ENCODE results near the gene ADAM12.
"Not testable (repeated sequence)": the region's sequence is repeated elsewhere in the genome, so short reads cannot be mapped to it uniquely, and the experiment has no call there.

Gene ADAM12

DNA sequence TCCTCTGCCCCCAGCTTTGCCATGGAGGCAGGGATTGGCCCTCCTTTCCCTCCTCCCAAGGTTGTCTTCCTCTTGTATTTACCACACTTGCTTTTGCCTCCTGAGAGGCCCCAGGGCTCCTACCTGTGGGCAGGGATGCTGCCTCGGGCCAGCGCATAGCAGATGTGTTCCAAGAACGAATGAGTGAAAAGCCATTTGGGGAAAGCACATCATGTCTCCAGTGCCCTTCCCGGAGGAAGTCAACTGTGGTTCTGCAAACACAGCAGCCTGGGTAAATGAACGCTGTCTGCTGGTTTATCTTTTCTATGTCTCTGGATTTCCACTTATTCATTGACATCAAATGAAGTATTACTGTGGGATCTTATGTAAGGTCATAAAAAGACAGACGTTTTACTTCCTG, 330.2 kb downstream of the ADAM12 start:
- DNase-seq (ENCODE audit: low read depth in 2 of 2): no peak

DNA sequence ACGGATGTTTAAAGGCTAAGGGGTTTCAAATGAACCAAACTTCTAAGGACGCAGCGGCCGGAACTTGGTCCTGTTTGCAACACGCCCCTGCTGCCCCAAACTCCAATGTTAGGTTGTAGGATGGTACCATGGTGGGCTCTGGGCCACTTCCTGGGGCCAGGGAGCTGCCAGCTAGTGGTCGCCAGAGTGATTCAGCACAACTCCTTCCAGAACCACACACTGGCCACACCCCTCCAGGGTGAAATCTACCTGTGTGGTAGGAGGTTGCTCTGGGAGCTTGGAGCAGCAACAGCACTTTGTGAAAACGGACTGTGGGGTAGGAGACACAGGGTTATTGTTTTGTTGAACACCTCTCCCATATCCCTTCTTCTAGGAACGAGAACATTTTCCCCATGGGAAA, 330.8 kb downstream of the ADAM12 start:
- no peak for DNase-seq (ENCODE audit: low read depth in 2 of 2)

DNA sequence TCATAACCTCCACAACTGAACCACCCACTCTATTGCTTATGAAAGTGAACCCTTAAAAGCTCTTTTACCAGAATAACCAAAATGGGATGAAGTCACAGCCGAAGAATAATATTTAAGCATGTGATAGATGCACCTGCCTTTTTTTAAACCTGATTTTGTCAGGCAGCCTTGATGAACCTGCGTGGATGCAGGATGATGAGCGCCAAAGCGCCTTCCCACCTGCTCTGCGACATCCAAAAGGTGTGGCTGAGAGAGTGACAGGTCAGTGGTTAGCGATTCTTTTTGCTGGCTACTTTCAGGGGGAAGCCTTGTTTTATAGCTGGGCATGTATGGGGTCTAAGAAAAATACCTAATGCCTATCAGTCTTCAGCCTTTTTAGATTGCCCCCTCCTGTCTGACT, 334.1 kb downstream of the ADAM12 start:
- no peak for DNase-seq (ENCODE audit: low read depth in 2 of 2)

DNA sequence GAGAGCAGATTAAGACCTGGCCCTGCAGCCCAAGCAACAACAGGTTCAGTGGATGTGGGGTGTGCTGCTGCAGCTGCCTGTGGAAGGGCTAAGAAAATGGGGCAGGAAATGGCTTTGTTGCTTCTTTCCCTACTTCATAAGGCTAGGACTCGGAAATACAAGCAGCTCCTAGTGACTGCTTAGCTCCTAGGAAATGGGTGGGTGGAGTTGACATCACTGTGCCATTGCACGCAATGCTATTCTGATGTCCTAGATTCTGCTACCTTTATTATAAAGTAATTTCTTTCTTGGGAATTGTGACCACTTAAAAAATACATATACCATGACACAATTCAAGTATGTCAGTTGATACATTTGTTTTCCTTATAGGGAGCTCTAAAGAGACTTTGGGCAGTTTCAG, 336.1 kb downstream of the ADAM12 start:
- DNase-seq (ENCODE audit: low read depth in 2 of 2): no peak

DNA sequence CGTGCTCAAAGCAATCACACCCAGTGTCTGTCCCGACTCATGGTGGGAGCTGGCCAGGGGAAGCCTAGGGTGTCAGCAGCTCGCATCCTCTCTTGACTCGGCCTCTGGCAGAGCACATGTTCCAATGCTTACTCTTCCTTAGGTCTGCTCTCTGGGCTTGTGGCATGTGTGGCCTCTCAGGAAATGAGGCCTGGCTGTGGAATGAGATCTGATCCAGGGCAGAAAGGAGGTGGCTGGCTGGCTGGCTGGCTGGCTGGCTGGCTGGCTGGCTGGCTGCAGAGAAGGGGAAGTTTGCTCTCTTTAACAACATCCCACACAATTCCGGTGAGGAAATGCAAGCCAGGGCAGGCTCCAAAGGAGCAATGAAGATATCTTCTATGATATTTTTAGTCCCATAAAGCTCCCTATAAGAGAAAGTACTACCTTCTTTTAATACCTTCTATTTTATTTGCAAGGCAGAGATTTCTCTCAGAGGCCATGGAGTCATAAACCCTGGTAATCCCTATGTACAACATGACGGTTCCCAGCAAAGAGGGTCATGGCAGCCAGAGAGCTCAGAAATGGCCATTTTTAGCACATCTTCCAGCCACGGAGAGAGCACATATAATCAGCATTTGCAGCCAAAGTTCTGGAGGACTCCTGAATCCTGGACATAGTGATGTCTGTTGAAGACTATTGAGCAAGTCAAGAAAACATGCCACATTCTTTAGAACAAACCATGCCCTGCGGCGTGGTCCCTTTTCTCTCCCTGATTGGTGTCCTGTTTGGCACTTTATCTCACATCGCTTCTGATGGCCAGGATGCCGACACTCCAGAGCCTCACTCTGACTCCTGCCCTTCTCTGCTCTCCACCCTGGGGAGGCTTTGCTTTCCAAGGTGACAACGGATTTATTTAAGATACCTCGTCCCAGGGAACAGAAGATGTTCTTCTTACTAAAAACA, 338.2 kb downstream of the ADAM12 start:
- no peak for DNase-seq (ENCODE audit: low read depth in 2 of 2)

DNA sequence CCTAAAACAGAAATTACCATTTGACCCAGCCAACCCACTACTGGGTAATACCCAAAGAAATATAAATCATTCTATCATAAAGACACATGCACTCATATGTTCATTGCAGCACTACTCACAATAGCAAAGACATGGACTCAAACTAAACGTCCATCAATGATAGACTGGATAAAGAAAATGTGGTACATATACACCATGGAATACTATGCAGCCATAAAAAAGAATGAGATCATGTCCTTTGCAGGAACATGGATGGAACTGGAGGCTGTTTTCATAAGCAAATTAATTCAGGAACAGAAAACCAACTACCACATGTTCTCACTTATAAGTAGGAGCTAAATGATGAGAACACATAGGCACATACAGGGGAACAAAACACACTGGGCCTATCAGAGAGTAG, 340.5 kb downstream of the ADAM12 start:
- DNase-seq (ENCODE audit: low read depth in 2 of 2): not testable (repeated sequence)

DNA sequence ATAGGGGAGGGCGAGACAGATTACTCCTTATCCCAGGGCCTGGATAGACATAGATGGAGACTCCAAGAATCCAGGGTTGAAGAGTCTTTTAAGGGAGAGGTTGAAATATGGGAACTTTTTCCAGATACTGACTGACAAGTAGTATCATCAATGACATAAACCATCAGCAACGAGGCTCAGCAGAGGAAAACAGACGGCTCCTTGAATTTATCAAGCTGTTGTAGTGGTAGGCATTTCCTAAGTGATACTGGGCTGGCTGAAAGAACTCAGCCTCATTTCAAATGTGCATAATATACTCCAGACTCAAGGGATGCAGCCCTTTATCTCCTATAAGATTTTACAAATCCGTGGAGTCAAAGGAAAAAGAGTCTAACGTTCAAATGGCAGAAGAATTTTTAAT, 341.4 kb downstream of the ADAM12 start:
- no peak for DNase-seq (ENCODE audit: low read depth in 2 of 2)

DNA sequence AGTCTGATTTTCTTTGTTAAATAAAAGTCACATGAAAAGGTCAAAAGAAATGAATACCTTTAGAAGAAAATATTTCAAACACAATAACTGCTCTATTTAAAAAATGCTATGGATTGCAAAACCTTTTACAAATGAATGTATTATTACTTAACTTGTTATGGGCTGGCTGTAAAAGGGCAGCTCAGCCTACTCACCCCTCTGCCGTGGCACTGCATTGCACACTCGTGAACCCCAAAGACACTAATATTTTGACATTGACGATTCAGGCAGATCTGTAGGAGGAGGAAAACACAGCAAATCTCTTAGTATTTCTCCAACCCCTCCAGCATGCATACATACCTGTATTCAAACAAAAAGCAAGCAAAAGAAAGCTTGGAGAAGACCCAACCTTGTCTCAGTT, 342.4 kb downstream of the ADAM12 start:
- no peak for DNase-seq (ENCODE audit: low read depth in 2 of 2)

DNA sequence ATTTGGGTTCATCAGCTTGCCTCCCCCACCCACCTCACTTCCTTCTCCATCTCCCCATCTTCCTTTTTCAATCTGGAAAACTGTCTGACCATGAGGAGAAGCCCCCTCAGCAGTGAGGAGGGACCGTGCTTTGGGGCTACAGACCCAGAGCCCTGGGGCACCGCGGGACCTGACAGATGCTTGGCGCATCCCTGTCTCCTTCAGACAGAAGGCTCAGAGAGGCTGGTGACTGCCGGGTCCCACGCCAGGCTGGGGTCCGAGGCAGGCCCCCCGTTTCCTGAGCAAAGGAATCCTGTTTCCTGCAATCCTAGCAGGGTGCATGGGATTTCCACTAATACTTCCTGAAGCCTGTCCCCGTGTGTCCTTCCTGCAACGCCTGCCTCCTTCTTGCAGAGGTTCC, 344.9 kb downstream of the ADAM12 start:
- DNase-seq (ENCODE audit: low read depth in 2 of 2): no peak

DNA sequence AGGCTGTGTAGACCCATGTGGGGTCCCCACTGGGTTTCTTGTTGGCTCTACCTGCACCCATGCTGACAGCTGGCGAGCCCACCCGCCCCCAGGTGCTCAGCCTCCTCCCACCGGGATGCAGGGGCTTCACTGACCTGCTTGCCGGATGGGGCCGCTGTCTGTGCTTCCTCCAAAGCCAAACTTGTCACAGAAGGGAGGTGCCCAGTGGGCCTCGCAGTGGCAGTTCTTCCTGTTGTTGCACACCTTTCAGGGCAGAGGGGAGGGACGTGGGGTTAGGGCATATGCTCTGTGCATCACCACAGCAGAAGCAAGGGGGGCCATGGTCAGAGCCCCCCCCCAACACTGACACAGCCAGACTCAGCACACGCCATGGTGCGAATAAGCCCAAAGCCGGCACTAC, 345.4 kb downstream of the ADAM12 start:
- no peak for DNase-seq (ENCODE audit: low read depth in 2 of 2)

DNA sequence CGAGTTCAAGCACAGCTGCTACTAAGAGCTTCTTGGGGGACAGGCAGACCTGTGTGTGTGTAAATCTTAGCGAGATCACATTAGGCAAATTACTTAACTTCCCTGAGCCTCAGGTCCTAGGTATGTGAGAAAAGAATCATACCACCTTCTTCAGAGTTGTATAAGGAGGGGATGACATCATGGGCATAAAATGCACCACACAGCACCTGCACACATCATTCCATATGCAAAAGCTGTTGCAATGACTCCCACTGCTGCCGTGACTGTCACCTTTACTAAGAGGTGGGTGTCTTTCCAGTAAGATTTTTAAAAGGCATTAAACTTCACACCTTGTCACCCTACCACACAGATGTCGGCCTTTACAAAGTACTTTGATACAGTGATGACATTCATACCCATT, 345.9 kb downstream of the ADAM12 start:
- DNase-seq (ENCODE audit: low read depth in 2 of 2): no peak

DNA sequence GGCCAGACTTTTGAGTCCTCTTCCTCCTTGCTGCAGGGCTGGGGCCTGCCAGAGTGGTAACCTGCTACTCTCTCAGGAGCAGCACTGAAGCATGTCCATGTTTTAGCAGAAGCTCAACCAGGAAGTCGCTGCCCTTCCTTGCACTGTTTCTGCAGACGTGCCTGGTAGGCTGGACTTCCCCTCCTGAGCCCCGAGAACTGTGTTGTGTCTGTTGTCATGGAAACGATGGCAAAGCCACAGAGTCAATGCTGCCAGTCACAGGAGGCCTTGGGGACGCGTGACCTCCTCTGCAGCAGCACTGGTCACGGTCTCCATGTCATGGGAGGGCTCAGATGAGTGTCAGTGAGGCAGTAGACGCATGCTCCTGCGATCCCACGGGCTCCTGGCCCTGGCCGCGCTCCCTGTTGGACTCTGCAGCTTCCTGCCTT, 346.5 kb downstream of the ADAM12 start:
- DNase-seq (ENCODE audit: low read depth in 2 of 2): peak; percentile 41 to 53

DNA sequence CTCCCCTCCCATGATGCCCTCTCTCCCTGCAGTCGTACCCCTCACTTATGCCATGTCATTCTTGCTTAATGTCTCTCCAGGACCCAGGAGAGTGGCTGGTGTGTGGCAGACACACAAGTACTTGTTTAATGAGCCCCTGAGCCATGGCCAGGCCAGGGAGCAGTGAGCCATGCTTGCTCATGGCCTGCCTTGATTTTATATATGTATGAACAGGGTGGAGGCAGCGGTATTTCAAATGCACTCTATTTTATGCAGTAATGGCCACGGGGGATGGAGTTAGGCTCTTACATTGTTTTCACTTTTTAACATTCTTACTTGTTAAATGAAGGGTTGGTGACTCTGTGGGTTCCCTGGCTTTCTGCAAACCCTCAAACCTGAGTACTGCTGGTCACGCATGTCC, 347.2 kb downstream of the ADAM12 start:
- no peak for DNase-seq (ENCODE audit: low read depth in 2 of 2)

DNA sequence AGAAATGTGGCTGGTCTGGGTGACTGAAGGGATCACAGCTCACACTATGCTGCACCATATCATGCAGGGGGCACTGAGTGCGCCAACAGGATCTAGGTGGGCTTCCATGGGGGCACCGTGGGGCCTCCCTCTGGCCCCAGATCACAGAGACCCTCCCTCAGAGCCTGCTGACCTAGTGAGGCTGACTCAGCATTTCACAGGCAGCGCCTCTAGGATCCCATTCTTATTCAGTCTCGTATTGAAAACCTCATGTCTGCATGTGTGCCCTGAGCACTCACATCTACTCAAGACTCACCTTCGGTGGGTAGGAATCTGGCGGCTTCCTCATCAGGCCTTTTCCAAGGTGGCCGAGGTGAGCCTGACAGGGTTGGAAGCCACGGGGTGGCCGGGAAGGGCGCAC, 350.3 kb downstream of the ADAM12 start:
- DNase-seq (ENCODE audit: low read depth in 2 of 2): no peak

DNA sequence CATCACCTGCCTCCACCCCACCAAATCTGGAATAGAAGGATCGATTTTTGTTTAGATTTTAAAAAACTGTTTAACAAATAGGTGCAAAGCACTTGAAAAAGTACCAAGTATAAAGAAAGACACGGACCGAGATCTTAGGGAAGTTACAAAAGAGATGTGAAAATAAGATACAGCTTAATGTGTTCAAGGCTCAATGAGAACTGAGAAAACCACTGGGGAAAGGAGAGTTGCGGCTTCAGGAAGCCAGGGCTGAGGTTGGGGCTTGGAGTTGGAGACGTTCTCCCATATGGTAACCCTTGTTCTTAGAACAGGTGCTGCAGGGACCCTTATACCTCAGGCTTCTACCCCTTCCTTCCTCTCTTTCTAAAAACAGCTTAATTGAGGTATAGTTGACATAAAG, 351.8 kb downstream of the ADAM12 start:
- no peak for DNase-seq (ENCODE audit: low read depth in 2 of 2)

DNA sequence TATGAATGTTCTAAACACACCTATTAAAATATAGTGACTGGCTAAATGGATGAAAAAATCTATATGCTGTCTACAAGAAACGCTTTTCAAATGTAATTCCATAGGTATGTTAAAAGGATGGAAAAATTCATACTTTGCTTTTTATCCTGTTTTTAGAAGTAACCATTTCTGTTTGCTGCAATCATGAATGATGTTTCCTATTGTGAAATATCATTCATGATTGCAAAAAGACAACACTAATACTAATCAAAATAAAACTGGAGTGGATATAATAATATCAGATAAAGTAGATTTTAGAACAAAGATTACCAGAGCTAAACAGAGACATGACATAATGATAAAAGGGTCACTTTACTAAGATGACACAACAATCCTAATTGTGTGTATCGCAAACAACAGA, 353.7 kb downstream of the ADAM12 start:
- DNase-seq (ENCODE audit: low read depth in 2 of 2): no peak

DNA sequence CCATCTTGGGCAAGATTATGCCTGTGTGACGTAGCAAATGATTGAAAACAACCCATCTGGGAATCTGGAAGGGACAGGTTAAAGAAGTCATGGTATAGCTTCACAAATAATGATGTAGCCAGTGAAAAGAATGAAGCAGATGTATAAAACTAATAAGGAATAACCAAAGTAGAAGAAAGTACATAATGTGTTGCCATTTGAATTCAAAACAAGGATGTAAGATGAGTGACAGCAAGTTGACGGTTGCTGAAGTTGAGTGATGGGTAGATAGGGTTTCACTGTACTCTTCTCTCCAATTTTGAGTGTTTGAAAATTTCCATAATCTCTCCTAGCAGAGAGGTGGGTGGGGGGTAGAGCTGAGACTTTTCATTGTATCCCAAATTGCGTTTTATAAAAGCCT, 358.3 kb downstream of the ADAM12 start:
- DNase-seq (ENCODE audit: low read depth in 2 of 2): no peak

DNA sequence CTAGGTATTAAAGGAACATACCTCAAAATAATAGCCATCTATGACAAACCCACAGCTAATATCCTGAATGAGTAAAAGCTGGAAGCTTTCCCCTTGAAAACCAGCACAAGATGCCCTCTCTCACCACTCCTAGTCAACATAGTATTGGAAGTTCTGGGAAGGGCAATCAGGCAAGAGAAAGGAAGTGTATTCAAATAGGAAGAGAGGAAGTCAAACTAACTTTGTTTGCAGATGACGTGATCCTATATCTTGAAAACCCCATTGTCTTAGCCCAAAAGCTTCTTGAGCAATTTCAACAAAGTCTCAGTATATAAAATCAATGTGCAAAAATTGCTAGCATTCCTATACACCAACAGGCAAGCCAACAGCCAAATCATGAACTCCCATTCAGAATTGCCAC, 360.6 kb downstream of the ADAM12 start:
- DNase-seq (ENCODE audit: low read depth in 2 of 2): no peak

DNA sequence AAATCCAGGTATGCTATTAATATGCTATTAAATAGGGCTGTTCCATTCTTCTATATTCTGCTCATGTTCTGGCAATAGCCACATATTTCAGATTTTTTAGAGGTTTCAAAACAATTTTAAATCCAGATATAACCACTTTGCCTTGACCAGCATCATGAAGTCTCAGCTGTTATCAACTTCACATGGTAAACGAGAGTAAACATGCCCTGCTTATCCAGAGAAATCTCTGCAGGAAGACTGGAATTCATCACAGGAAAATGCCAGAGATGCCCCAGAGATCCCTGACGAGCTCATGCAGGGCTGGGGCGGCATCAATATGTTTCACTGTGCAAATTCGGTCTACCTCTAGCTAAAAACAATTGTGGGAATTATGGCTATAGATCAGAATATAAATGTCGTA, 365.4 kb downstream of the ADAM12 start:
- no peak for DNase-seq (ENCODE audit: low read depth in 2 of 2)

DNA sequence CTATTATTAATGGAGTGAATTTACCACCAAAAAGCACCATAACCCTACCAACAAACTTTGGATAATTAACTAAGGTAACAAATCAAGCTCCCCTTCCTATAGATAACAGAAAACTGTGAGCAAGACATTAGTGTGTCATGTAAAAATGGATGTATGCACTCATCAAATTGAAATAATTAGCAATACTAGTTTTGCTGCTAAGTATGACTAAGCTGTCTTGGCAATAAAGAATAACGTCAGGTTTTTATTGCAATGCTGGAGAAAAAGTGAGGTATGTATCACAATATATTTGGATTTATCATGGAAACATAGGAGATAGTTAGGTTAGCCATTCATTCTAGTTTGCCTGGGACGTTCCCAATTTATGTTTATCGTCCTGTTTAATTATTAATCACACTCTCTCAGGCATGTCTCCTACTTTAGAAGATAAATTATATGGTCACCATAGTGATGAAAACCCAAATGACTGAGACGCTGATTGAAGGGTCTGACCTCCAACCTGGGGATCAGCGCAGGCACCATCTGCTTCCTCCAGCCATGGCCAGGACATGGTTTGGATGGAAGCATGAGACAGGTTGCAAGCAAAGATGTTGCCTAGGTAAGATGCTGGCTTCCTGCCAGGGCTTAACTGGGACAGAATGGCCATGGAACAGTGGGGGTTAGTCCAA, 366.3 kb downstream of the ADAM12 start:
- DNase-seq (ENCODE audit: low read depth in 2 of 2): no peak

DNA sequence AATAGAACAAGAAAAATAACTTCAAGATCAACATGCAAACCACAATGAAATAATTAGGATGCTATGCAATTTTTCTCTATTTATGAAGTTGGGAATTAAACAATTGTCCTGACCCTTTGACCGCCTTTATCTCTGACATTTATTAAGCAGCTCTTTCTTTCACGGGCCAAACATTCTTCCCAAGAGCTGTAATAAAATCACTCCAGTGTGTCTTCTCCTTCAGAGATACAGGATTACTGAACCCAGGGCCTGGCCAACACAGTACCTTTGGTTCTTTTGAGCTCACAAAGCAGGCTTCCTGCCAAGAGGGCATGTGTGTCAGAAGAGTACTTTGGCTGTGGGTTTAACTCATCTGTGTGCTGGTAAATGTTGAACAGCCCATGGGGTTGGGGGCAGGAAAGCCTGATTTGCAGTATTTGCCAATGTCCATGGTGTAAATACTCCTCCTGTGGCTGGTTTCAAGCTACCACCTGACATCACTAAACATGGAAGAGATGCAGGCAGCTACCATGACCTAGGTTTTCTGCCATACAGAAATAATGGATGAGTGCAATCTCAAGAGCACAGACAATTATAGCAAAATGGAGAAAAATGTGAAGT, 370.2 kb downstream of the ADAM12 start:
- no peak for DNase-seq (ENCODE audit: low read depth in 2 of 2)

DNA sequence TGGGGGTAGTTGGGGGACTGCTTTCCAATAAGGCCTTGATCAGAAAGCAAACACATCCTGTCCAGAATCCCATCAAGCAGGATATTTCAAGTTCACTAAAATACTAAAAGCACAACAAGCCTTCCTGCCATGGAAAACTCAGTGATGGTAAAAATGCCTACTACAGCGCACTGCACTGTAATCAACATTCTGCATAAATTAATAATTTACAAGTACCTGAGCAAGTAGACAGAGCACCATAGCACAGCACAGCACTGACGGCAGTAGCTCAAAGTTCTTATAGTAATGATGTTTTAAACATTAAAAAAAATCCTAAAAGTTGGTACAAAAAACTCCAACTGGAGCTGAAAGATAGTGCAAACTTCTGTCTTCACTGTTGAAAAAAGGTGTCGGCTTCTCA, 371.4 kb downstream of the ADAM12 start:
- no peak for DNase-seq (ENCODE audit: low read depth in 2 of 2)

All from stimulated activated CD8-positive, alpha-beta memory T cell treated with anti-CD3 and anti-CD28 coated beads, Interleukin-2, amount 100 ng/mL, for 1 hour (primary cell).